IMR-90 (cell line): ENCODE measurements around the gene TRAPPC3. TPM values are rescaled to one million over a fixed set of nuclear protein-coding genes. Genes with fewer than 3 reads are reported as not detected.

Source experiments
- ATAC-seq: fragments of 200-7000 bp; cut with Tn5 transposase; 2 replicates; pipeline ENCODE4 v1.9.1; 2020; ENCODE audit warnings: low read depth, mild to moderate bottlenecking, moderate library complexity
- BruUV-seq: library from RNA; stranded (reverse); fragments of 400-500 nt; replicated peaks from 2 replicates; lab custom pipeline; 2021; lab: Mats Ljungman, UMichigan
- CTCF ChIA-PET: fragments of 300-600 bp; formaldehyde crosslinking; extraction: SDS; loops from one replicate; lab custom pipeline; 2021; ENCODE audit warnings: antibody characterized with exemption; lab: Yijun Ruan, JAX
- POLR2A ChIA-PET: fragments of 300-600 bp; sonication (Branson Sonifier 250); formaldehyde crosslinking; loops from one replicate; lab custom pipeline; 2022; ENCODE audit warnings: antibody characterized with exemption; ENCODE audit not compliant: unreplicated experiment; lab: Charles Lee
- DNase-seq: peaks from one replicate; pipeline ENCODE4 v3.0.0; 2013
- H2AFZ ChIP-seq: replicated peaks from 2 replicates; pipeline ENCODE3; 2013; ENCODE audit warnings: low read length, mild to moderate bottlenecking; ENCODE audit not compliant: poor library complexity
- H2AK5ac ChIP-seq: 2 replicates; pipeline ENCODE4 v1.6.1; 2013; ENCODE audit warnings: low read depth, low read length, inconsistent platforms
- H2AK9ac ChIP-seq: replicated peaks from 2 replicates; pipeline ENCODE3; 2013; ENCODE audit warnings: mild to moderate bottlenecking, low read depth, low read length, moderate library complexity; ENCODE audit not compliant: poor library complexity
- H2BK120ac ChIP-seq: 2 replicates; pipeline ENCODE4 v1.6.1; 2013; ENCODE audit warnings: low read depth, low read length, inconsistent platforms
- H2BK15ac ChIP-seq: 3 replicates; pipeline ENCODE4 v1.6.1; 2013; ENCODE audit warnings: low read depth, low read length, inconsistent platforms
- H2BK20ac ChIP-seq: 2 replicates; pipeline ENCODE4 v1.6.1; 2013; ENCODE audit warnings: low read depth, mild to moderate bottlenecking, inconsistent platforms, low read length, moderate library complexity
- H2BK5ac ChIP-seq: 2 replicates; pipeline ENCODE4 v1.6.1; 2013; ENCODE audit warnings: mild to moderate bottlenecking, low read depth, low read length, inconsistent platforms; ENCODE audit not compliant: poor library complexity, severe bottlenecking
- H3K14ac ChIP-seq: replicated peaks from 2 replicates; pipeline ENCODE4 v1.6.1; 2013; ENCODE audit warnings: low read depth, low read length, inconsistent platforms
- H3K18ac ChIP-seq: 2 replicates; pipeline ENCODE4 v1.6.1; 2013; ENCODE audit warnings: low read depth, low read length, control low read depth
- H3K23ac ChIP-seq: 2 replicates; pipeline ENCODE4 v1.6.1; 2013; ENCODE audit warnings: low read depth, low read length, inconsistent platforms
- H3K27ac ChIP-seq: 2 replicates; pipeline ENCODE4 v1.5.1; 2013; ENCODE audit warnings: mild to moderate bottlenecking, control low read depth, low read length; ENCODE audit not compliant: insufficient read depth
- H3K27me3 ChIP-seq: 2 replicates; pipeline ENCODE4 v1.6.1; 2013; ENCODE audit warnings: low read length; ENCODE audit not compliant: control insufficient read depth, insufficient read depth
- H3K36me3 ChIP-seq: 2 replicates; pipeline ENCODE4 v1.6.1; 2013; ENCODE audit warnings: low read length, mixed read lengths; ENCODE audit not compliant: control insufficient read depth, insufficient read depth
- H3K4ac ChIP-seq: 2 replicates; pipeline ENCODE4 v1.6.1; 2013; ENCODE audit warnings: low read depth, low read length, inconsistent platforms
- H3K4me1 ChIP-seq: 2 replicates; pipeline ENCODE4 v1.6.1; 2013; ENCODE audit warnings: low read length, mixed read lengths; ENCODE audit not compliant: control insufficient read depth, insufficient read depth
- H3K4me2 ChIP-seq: 2 replicates; pipeline ENCODE4 v1.6.1; 2013; ENCODE audit warnings: low read depth, mild to moderate bottlenecking, control low read depth, low read length, moderate library complexity
- H3K4me3 ChIP-seq: 2 replicates; pipeline ENCODE4 v1.5.1; 2013; ENCODE audit warnings: low read depth, mild to moderate bottlenecking, control low read depth, low read length, moderate library complexity; ENCODE audit not compliant: insufficient read depth
- H3K56ac ChIP-seq: 2 replicates; pipeline ENCODE4 v1.6.1; 2013; ENCODE audit warnings: low read length, inconsistent platforms; ENCODE audit not compliant: insufficient read depth; ENCODE audit errors: extremely low read depth
- H3K79me1 ChIP-seq, 2 experiments: 2 replicates each; pipeline ENCODE4 v1.6.1; 2013; ENCODE audit warnings: low read length in 2 of 2, inconsistent platforms in 1 of 2, low read depth in 1 of 2
- H3K9ac ChIP-seq: 2 replicates; pipeline ENCODE4 v1.6.1; 2013; ENCODE audit warnings: low read depth, low read length, control low read depth
- H3K9me1 ChIP-seq: 2 replicates; pipeline ENCODE4 v1.6.1; 2013; ENCODE audit warnings: low read length, inconsistent platforms; ENCODE audit not compliant: insufficient read depth
- H3K9me3 ChIP-seq: 2 replicates; pipeline ENCODE4 v1.6.1; 2013; ENCODE audit warnings: low read length; ENCODE audit not compliant: control insufficient read depth, insufficient read depth
- H4K20me1 ChIP-seq: 2 replicates; pipeline ENCODE4 v1.6.1; 2013; ENCODE audit warnings: low read length, inconsistent platforms; ENCODE audit not compliant: insufficient read depth
- H4K5ac ChIP-seq: 2 replicates; pipeline ENCODE4 v1.6.1; 2013; ENCODE audit warnings: mild to moderate bottlenecking, low read depth, low read length, control low read depth
- H4K8ac ChIP-seq, 2 experiments: 2 replicates each; pipeline ENCODE4 v1.6.1; 2013; ENCODE audit warnings: low read depth in 2 of 2, low read length in 2 of 2, control low read depth in 1 of 2, inconsistent platforms in 1 of 2
- H4K91ac ChIP-seq: 2 replicates; pipeline ENCODE4 v1.6.1; 2013; ENCODE audit warnings: low read depth, low read length, inconsistent platforms; ENCODE audit not compliant: insufficient read depth
- BHLHE40 ChIP-seq: fragments of 150-350 bp; IDR thresholded peaks from 2 replicates; pipeline ENCODE4 v1.6.1; 2016; ENCODE audit warnings: mild to moderate bottlenecking, low read depth, low read length
- CEBPB ChIP-seq: IDR thresholded peaks from 2 replicates; pipeline ENCODE4 v1.6.1; 2012; ENCODE audit warnings: low read depth, low read length, improper control_type of control experiment
- CHD1 ChIP-seq: IDR thresholded peaks from 2 replicates; pipeline ENCODE4 v1.6.1; 2012; ENCODE audit warnings: low read depth, low read length, improper control_type of control experiment
- ELK1 ChIP-seq: fragments of 150-350 bp; IDR thresholded peaks from 2 replicates; pipeline ENCODE4 v1.6.1; 2016; ENCODE audit warnings: low read depth, mild to moderate bottlenecking, low read length, moderate library complexity, borderline replicate concordance
- FOS ChIP-seq: fragments of 150-350 bp; IDR thresholded peaks from 2 replicates; pipeline ENCODE4 v1.6.1; 2016; ENCODE audit warnings: low read depth, low read length
- MAFK ChIP-seq: IDR thresholded peaks from 2 replicates; pipeline ENCODE4 v1.6.1; 2012; ENCODE audit warnings: low read depth, low read length, improper control_type of control experiment
- MAZ ChIP-seq: IDR thresholded peaks from 2 replicates; pipeline ENCODE4 v1.6.1; 2012; ENCODE audit warnings: low read depth, mild to moderate bottlenecking, low read length, improper control_type of control experiment, moderate library complexity, borderline replicate concordance
- MXI1 ChIP-seq: IDR thresholded peaks from 2 replicates; pipeline ENCODE4 v1.6.1; 2012; ENCODE audit warnings: low read depth, mild to moderate bottlenecking, low read length, moderate library complexity, borderline replicate concordance
- NFE2L2 ChIP-seq: fragments of 150-350 bp; IDR thresholded peaks from 2 replicates; pipeline ENCODE4 v1.6.1; 2016; ENCODE audit warnings: low read depth, mild to moderate bottlenecking, low read length
- POLR2A ChIP-seq: IDR thresholded peaks from 2 replicates; pipeline ENCODE4 v1.6.1; 2012; ENCODE audit warnings: mild to moderate bottlenecking, low read depth, low read length
- RAD21 ChIP-seq: IDR thresholded peaks from 2 replicates; pipeline ENCODE4 v1.6.1; 2012; ENCODE audit warnings: low read length, improper control_type of control experiment
- RCOR1 ChIP-seq: IDR thresholded peaks from 2 replicates; pipeline ENCODE4 v1.6.1; 2012; ENCODE audit warnings: mild to moderate bottlenecking, low read length, improper control_type of control experiment; ENCODE audit not compliant: insufficient replicate concordance
- RFX5 ChIP-seq: IDR thresholded peaks from 2 replicates; pipeline ENCODE4 v1.8.0; 2012; ENCODE audit warnings: low read depth, mild to moderate bottlenecking, low read length, moderate library complexity
- SMC3 ChIP-seq: fragments of 150-350 bp; IDR thresholded peaks from 2 replicates; pipeline ENCODE4 v1.6.1; 2016; ENCODE audit warnings: low read depth, mild to moderate bottlenecking, antibody characterized with exemption, low read length, moderate library complexity
- WGBS, 2 experiments: methylation state at CpG; one replicate each; pipeline versions ENCODE4 v1.1.5 to v1.1.7; 2013; ENCODE audit warnings: missing lambda C conversion rate in 2 of 2; ENCODE audit not compliant: insufficient read length in 1 of 2; ENCODE audit errors: extremely low coverage in 2 of 2; 5-methylcytosine and 5-hydroxymethylcytosine counted together
- dilution Hi-C: fragments of 300-500 bp; cut with HindIII; formaldehyde crosslinking; loops from one replicate; pipeline ENCODE4 v1.14.3; 2018; ENCODE audit warnings: low sequenced_read_pairs; ENCODE audit not compliant: unreplicated experiment
- in situ Hi-C: fragments of 300-500 bp; cut with MboI; formaldehyde crosslinking; loops from 3 replicates; pipeline ENCODE4 v1.14.3; 2019; ENCODE audit warnings: low sequenced_read_pairs, inconsistent platforms, mixed read lengths
- intact Hi-C: fragments of 100-400 bp; cut with micrococcal nuclease; formaldehyde crosslinking; loops from 2 replicates; pipeline ENCODE4 v1.10.0; 2022
- polyA plus RNA-seq, 3 experiments: library from polyadenylated mRNA; depleted of rRNA; stranded (reverse); fragments of >200 nt; gene quantifications; 2 replicates each; pipeline ENCODE4 v1.2.3, GENCODE V29; 2012; ENCODE audit warnings: low replicate concordance in 1 of 3
- total RNA-seq: library from RNA; depleted of rRNA; stranded (reverse); fragments of >200 nt; gene quantifications from 2 replicates; pipeline ENCODE4 v1.2.3, GENCODE V29; 2012
- TF ChIP-seq, protein P1 (sequence below): fragments of 150-350 bp; IDR thresholded peaks from 2 replicates; pipeline ENCODE4 v1.6.1; 2017; ENCODE audit warnings: mild to moderate bottlenecking, antibody characterized with exemption, low read length, low read depth
- TF ChIP-seq, protein P2 (sequence below): conservative IDR thresholded peaks from 2 replicates; pipeline ENCODE4 v1.5.1; 2012; ENCODE audit warnings: mild to moderate bottlenecking, low read depth, low read length, improper control_type of control experiment

The TRAPPC3 gene
- total and polyA plus RNA-seq, 2 of the 4 experiments (the other 2 are of a cell fraction): 76.0 to 77.8 TPM

DNA sequence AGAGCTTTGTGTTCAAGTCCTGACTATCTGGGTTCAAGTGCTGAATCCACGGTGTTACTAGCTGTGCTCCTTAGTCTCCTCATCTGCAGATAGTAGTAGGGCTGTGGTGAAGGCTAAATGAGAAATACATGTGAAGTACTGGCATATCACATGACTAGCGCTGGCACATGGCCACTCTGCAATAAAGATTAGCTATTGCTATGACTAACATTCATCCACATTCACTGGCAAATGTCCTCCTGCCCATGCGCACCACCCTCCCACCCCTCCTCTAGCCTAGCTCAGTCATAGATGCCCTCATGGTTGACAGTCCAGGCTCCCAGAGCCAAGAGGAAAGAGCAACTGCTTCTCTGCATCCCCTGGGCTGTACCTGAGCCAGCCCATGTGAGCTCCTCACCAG, 15.8 kb downstream of the TRAPPC3 start:
- in situ Hi-C loops: no loop called here

More for the DNA sequence above, 15.8 kb downstream of the TRAPPC3 start:
- H3K56ac ChIP-seq: no peak overlapping the region
- CTCF ChIA-PET: interaction anchor here (1.5 to 4.7 kb wide), 5 partner anchors 15 to 34 kb away, joined by 4 to 21 read pairs (median 11); partner anchors contain the start of gene TRAPPC3
- BruUV-seq: no TSS peak
- no peak overlapping the region for H2BK15ac ChIP-seq
- H3K18ac ChIP-seq: peak overlapping the region; percentile 32; the same call in 1 of the 2 replicates
- TF ChIP-seq RCOR1: no peak
- TF ChIP-seq, protein P1, sequence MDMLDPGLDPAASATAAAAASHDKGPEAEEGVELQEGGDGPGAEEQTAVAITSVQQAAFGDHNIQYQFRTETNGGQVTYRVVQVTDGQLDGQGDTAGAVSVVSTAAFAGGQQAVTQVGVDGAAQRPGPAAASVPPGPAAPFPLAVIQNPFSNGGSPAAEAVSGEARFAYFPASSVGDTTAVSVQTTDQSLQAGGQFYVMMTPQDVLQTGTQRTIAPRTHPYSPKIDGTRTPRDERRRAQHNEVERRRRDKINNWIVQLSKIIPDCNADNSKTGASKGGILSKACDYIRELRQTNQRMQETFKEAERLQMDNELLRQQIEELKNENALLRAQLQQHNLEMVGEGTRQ: peak; percentile 91
- TF ChIP-seq, protein P2, sequence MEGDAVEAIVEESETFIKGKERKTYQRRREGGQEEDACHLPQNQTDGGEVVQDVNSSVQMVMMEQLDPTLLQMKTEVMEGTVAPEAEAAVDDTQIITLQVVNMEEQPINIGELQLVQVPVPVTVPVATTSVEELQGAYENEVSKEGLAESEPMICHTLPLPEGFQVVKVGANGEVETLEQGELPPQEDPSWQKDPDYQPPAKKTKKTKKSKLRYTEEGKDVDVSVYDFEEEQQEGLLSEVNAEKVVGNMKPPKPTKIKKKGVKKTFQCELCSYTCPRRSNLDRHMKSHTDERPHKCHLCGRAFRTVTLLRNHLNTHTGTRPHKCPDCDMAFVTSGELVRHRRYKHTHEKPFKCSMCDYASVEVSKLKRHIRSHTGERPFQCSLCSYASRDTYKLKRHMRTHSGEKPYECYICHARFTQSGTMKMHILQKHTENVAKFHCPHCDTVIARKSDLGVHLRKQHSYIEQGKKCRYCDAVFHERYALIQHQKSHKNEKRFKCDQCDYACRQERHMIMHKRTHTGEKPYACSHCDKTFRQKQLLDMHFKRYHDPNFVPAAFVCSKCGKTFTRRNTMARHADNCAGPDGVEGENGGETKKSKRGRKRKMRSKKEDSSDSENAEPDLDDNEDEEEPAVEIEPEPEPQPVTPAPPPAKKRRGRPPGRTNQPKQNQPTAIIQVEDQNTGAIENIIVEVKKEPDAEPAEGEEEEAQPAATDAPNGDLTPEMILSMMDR: no peak
- TF ChIP-seq CHD1: no peak
- TF ChIP-seq RFX5: no peak
- TF ChIP-seq BHLHE40: peak; percentile 35; the same call in 1 of the 2 replicates
- no peak for TF ChIP-seq MAFK
- TF ChIP-seq RAD21: no peak
- TF ChIP-seq POLR2A: no peak
- TF ChIP-seq MAZ: peak; percentile 51; the same call in 1 of the 2 replicates
- TF ChIP-seq NFE2L2: no peak
- peak; percentile 79; the same call in 1 of the 2 replicates for TF ChIP-seq MXI1
- TF ChIP-seq ELK1: no peak
- TF ChIP-seq CEBPB: peak; percentile 60
- TF ChIP-seq FOS: no peak
- TF ChIP-seq SMC3: no peak
- peak overlapping the region; percentile 3 to 64; a peak in 1 of 4 replicates for H4K8ac ChIP-seq
- peak; percentile 94 for DNase-seq
- intact Hi-C loops (no loop called here), dilution Hi-C loops (no loop called here)
- H2BK120ac ChIP-seq: peak overlapping the region; percentile 41
- H3K27ac ChIP-seq: no peak overlapping the region
- no peak overlapping the region for H3K23ac ChIP-seq
- H3K9me1 ChIP-seq: peaks cover 35% of the 10 kb centered on the region
- POLR2A ChIA-PET: no interaction called here
- peak overlapping the region; percentile 49 for H3K4ac ChIP-seq
- no peak overlapping the region for H2AK9ac ChIP-seq
- no peak overlapping the region for H3K4me2 ChIP-seq
- no peaks in the 10 kb centered on the region for H4K20me1 ChIP-seq
- peaks cover 26% of the 10 kb centered on the region for H3K4me1 ChIP-seq
- H2BK5ac ChIP-seq: no peak overlapping the region
- H3K4me3 ChIP-seq: no peak overlapping the region
- no CpG with 5 or more reads among the region's 3 CpGs for WGBS, 2 experiments
- no peaks in the 10 kb centered on the region for H3K27me3 ChIP-seq
- H2BK20ac ChIP-seq: 0 out of 2 replicates have a peak overlapping the region, but pooled peaks have one; percentile 8
- peak overlapping the region; percentile 60; the same call in 1 of the 2 replicates for H4K91ac ChIP-seq
- peak overlapping the region; percentile 21; the same call in 1 of the 2 replicates for H2AK5ac ChIP-seq
- ATAC-seq: peak; percentile 69
- no peaks in the 10 kb centered on the region for H3K9me3 ChIP-seq
- H3K14ac ChIP-seq: peak overlapping the region; percentile 58; the same call in 1 of the 2 replicates
- no peak overlapping the region; the same call in 1 of the 2 replicates for H4K5ac ChIP-seq
- no peak overlapping the region for H3K9ac ChIP-seq
- H3K36me3 ChIP-seq: peaks cover 14% of the 10 kb centered on the region
- peaks cover 7 to 30% of the 10 kb centered on the region in 2 experiments; a peak in 3 of 4 replicates for H3K79me1 ChIP-seq
- peak overlapping the region; percentile 83 for H2AFZ ChIP-seq
